HG03460 (cell line): ENCODE results near the gene CST1.
A peak's percentile ranks its signal among the peaks of the same experiment; 100 is the strongest.
"Not testable (repeated sequence)": the region's sequence is repeated elsewhere in the genome, so short reads cannot be mapped to it uniquely, and the experiment has no call there.

Experiments used
- ATAC-seq: cut with Tn5 transposase; IDR thresholded peaks from one replicate; pipeline ENCODE4 v1.9.1; 2021; ENCODE audit not compliant: unreplicated experiment

The CST1 gene, protein sequence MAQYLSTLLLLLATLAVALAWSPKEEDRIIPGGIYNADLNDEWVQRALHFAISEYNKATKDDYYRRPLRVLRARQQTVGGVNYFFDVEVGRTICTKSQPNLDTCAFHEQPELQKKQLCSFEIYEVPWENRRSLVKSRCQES

GRCh38 chr20:23750786-23751185 is at the start of gene CST1:
TSS of gene CST1 (minus strand) at chr20:23750935. CDS start at chr20:23750866, 69 bp downstream.
- ATAC-seq = not testable (repeated sequence)

GRCh38 chr20:23799216-23799847 is 48.6 kb upstream of the CST1 start:
- ATAC-seq = peak; percentile 84

GRCh38 chr20:23795526-23795925 is 44.8 kb upstream of the CST1 start:
- ATAC-seq = no peak

DNA sequence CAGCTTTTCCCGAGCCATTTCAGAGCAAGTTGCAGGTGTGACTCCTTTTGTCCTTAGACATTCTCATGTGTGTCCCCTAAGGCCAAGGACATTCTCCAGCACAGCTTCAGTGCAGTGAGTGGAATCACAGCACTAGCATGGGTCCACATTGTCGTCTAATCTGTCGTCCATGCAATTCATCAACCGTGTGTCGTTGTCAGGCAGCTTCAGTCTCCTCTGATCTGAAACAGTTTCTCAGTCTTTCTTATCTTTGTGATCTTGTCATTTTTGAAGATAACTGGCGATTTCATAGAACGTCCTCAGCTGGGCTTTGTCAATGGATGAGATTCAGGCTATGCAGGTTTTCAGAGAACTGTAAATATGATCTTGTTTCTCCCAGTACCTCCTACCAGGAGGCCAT is 44.1 kb upstream of the CST1 start:
- ATAC-seq = no peak

DNA sequence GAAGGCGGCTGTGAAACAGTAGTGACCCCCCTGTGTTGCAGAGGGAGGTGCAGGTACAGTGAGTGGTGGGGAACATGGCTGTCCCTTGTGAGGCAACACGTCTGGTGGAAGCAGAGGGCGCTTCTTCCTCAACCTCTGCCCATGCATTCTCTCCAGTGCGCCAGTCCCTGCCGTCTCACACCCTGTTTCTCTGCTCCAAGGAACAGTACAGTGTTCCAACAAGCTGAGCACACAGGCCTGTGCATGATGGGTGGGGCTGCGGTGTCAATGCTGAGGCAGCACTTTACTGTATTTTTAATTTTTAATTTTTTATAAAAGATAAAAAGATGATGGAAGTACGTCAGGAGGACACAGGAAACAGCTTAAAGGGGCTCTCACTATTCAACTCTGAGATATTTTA is 43.3 kb upstream of the CST1 start:
- ATAC-seq = no peak

- no peak for ATAC-seq
Observed at GRCh38 chr20:23783447-23783846, 32.7 kb upstream of the CST1 start.

GRCh38 chr20:23782366-23782983 is 31.7 kb upstream of the CST1 start:
- no peak for ATAC-seq

DNA sequence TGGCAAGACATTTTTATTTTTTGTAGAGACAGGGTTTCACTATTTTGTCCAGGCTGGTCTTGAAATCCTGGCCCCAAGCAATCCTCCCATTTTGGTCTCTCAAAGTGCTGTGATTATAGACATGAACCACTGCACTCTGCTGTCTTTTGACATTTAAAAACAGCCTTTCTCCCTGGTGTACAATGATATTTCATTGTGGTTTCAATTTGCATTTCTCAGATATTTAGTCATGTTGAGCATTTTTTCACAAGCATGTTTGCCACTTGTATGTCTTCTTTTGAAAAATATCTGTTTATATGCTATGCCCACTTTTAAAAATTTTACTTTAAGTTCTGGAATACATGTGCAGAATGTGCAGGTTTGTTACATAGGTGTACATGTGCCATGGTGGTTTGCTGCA is 27.9 kb upstream of the CST1 start:
- ATAC-seq = not testable (repeated sequence)

DNA sequence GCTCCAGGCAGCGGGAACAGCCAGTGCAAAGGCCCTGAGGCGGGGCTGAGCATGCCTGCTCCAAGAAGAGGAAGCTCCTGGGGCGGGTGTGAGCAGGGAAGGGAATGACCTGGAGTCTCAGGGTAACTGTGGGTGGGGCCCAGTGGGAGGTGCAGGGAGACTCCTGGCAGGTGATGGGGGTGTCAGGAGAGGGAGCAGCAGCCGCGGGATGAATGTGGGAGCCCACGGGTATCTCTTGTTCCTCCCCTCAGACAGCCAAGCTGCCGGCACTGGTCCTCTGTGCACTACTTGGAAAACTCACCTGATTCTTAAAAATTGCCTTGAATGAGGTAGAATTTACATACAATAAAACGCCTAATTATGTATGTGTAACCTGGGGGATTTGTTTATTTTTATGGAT is 26.6 kb upstream of the CST1 start:
- ATAC-seq = not testable (repeated sequence)

- ATAC-seq = no peak
Observed at GRCh38 chr20:23776067-23776771, 25.5 kb upstream of the CST1 start.

DNA sequence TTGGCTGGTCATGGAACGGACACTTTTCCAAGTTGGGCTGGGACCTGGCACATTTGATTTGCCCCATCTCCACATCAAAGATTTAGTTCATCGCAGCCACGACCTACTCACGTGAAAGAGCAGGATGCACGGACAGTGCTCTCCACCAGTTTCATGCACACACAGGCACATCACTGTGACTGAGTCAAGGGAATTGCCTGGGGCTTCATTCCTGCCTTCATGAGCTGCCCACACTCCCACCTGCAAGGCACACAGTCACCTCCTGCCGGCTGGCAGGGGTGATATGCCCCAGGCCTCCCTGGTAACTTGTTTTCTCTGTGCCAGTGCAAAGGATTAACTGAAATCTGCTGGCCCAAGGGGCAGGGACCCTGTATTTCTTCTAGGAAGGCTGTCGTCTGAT is 23.3 kb upstream of the CST1 start:
- no peak for ATAC-seq

DNA sequence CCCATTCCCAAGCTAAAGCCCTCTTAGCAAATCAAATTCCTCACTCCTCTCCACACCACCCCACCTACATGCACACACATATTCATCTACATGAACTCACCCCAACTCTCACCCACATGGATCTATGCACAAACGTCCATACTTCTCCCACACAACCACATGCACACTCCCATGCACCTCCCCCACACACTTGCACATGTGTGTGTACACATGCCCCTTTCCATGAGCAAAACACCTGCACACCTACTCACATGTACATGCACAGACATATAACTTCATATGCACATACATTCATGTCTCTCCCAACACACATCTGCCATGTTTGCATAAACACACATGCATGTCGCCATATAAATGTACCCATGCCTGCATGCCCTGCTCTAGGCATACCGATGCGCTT is 22.8 kb upstream of the CST1 start:
- no peak for ATAC-seq

DNA sequence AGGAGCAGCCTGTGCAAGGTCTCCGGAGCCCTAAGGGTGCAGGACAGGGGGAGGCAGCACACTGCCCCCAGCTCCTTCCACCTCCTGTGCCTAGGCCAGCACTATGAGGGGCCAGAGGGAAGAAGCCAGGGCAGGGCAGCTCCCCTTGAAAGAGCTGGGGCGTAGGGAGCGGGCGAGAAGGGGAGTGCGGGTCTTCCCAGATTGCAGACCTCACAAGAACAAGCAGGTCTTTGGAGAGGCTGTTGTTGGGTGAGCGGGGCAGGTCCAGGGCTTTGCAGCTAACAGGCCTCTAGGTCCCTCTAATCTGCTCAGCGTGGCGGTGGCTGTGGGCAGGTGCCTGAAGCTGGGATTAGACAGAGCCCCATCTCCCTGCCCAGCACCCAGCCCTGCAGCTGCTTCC is 22.4 kb upstream of the CST1 start:
- no peak for ATAC-seq

DNA sequence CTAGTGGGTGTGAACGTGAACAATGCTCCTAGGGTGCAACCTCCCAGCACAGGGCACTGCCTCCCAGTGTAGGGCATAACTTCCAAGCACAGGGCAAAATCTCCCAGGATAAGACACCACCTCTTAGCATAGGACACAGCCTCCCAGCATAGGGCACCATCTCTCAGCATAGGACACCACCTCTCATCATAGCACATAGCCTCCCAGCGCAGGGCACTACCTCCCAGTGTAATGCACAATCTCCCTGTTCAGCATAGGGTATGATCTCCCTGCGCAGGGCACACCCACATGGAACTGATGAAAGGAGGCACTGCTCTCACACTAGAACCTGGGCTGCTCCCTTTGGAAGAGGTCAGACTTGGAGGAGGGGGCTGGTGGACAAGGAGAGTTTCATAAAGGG is 21.3 kb upstream of the CST1 start:
- ATAC-seq = no peak

GRCh38 chr20:23770384-23770783 is 19.6 kb upstream of the CST1 start:
- ATAC-seq = no peak

DNA sequence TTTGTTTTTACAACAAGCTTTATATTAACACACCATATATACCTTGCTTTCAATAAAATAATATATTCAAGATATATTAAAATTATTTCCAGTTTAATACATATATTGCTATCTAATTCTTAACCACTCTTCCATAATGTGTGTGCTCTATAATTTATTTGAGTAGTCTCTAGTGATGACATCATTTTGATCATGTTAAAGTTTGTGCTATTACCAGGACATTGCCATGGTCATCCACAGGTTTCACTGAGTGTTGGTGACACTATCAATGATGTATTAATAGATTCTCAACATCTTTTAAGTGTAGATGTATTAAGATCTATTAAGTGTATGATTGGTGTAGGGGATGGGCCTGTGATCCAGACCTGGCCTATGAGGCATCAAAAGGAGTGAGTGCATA is 17.8 kb upstream of the CST1 start:
- ATAC-seq = not testable (repeated sequence)

GRCh38 chr20:23766531-23766930 is 15.8 kb upstream of the CST1 start:
- ATAC-seq = no peak

DNA sequence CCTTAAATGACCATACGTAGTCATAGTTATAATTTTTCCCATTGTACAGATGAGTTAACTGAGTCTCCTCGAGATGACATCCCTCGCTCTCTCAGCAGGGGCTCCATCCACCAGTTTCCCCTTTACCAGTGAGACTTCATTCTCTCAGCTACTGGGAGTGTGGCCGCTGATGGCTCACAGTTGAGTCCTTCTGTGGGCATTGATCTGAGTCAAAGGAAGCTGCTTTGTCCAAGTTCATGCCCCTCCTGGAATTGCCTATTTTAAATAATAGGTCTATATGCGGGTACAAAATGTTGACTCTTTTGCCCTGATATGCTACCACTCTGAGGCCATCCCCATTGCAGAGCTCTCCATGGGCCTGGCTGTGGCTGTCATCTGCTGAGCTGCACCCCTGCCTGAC is 14.8 kb upstream of the CST1 start:
- ATAC-seq = no peak

- not testable (repeated sequence) for ATAC-seq
Observed at GRCh38 chr20:23764630-23765029, 13.9 kb upstream of the CST1 start.

DNA sequence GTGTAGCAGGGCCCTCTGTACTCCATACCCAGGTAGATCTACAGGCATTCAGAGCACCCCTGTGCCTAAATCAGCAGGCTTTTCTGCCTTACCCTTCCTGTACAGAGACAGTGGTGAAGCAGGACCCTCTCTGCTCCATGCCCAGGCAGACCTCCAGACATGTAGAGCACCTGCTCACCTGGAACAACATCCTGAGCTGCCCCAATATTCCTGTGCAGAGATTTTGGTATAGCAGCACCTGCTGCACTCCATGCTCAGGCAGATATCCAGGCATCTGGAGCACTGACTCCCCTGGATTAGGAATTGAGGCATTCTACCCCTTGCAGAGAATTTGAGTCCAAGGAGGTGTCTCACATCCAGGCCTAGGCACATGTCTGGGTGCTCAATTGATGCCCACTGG is 12.6 kb upstream of the CST1 start:
- ATAC-seq = no peak

- no peak for ATAC-seq
Observed at GRCh38 chr20:23759306-23759940, 8.7 kb upstream of the CST1 start.

DNA sequence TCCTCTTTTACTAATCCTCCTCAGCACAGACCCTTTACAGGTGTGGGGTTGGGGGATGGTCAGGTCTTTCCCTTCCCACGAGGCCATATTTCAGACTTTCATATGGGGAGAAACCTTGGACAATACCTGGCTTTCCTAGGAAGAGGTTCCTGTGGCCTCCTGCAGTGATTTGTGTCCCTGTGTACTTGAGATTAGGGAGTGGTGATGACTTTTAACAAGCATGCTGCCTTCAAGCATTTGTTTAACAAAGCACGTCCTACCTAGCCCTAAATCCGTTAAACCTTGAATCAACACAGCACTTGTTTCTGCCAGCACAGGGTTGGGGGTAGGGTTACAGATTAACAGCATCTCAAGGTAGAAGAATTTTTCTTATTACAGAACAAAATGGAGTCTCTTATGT is 6.1 kb upstream of the CST1 start:
- not testable (repeated sequence) for ATAC-seq
